HG02981 (cell line): ENCODE measurements around the gene SLC47A1.
"Not testable (repeated sequence)": the region's sequence is repeated elsewhere in the genome, so short reads cannot be mapped to it uniquely, and the experiment has no call there.

Source experiments
- ATAC-seq: cut with Tn5 transposase; IDR thresholded peaks from one replicate; pipeline ENCODE4 v1.9.1; 2021; ENCODE audit warnings: mild to moderate bottlenecking, moderate library complexity; ENCODE audit not compliant: unreplicated experiment

The SLC47A1 gene

GRCh38 chr17:19551591-19552148 lies 18.0 kb downstream of the SLC47A1 start:
- no peak for ATAC-seq

- no peak for ATAC-seq
Measured at GRCh38 chr17:19553036-19553435, 19.4 kb downstream of the SLC47A1 start.

GRCh38 chr17:19554393-19554792 lies 20.7 kb downstream of the SLC47A1 start:
- ATAC-seq: no peak

- no peak for ATAC-seq
Measured at GRCh38 chr17:19555746-19556145, 22.1 kb downstream of the SLC47A1 start.

- no peak for ATAC-seq
Measured at GRCh38 chr17:19558946-19559345, 25.3 kb downstream of the SLC47A1 start.

- ATAC-seq: no peak
Measured at GRCh38 chr17:19561697-19562318, 28.2 kb downstream of the SLC47A1 start.

- ATAC-seq: no peak
Measured at GRCh38 chr17:19565817-19566575, 32.3 kb downstream of the SLC47A1 start.

GRCh38 chr17:19567216-19568015 lies 33.8 kb downstream of the SLC47A1 start:
- ATAC-seq: no peak

- ATAC-seq: no peak
Measured at GRCh38 chr17:19568016-19568350, 34.3 kb downstream of the SLC47A1 start.

GRCh38 chr17:19569785-19570543 lies 36.3 kb downstream of the SLC47A1 start:
- ATAC-seq: no peak

- ATAC-seq: no peak
Measured at GRCh38 chr17:19570544-19571062, 36.9 kb downstream of the SLC47A1 start.

- ATAC-seq: no peak
Measured at GRCh38 chr17:19573075-19573474, 39.4 kb downstream of the SLC47A1 start.

- no peak for ATAC-seq
Measured at GRCh38 chr17:19574956-19575355, 41.3 kb downstream of the SLC47A1 start.

- ATAC-seq: no peak
Measured at GRCh38 chr17:19578545-19578944, 44.9 kb downstream of the SLC47A1 start.

GRCh38 chr17:19579192-19579761 lies 45.6 kb downstream of the SLC47A1 start:
- ATAC-seq: no peak

GRCh38 chr17:19579867-19580565 lies 46.4 kb downstream of the SLC47A1 start:
- no peak for ATAC-seq

- ATAC-seq: not testable (repeated sequence)
Measured at GRCh38 chr17:19580566-19580920, 46.9 kb downstream of the SLC47A1 start.

- not testable (repeated sequence) for ATAC-seq
Measured at GRCh38 chr17:19582152-19582551, 48.5 kb downstream of the SLC47A1 start.

- ATAC-seq: no peak
Measured at GRCh38 chr17:19583871-19584270, 50.2 kb downstream of the SLC47A1 start.

- no peak for ATAC-seq
Measured at GRCh38 chr17:19590451-19590850, 56.8 kb downstream of the SLC47A1 start.
